Measurements from ENCODE around the gene PHLDA3. TPM values are rescaled to one million over a fixed set of nuclear protein-coding genes. Genes with fewer than 3 reads are reported as not detected.
A peak's percentile ranks its signal among the peaks of the same experiment; 100 is the strongest.

PHLDA3 gene
- polyA plus RNA-seq: 0.64 TPM

DNA sequence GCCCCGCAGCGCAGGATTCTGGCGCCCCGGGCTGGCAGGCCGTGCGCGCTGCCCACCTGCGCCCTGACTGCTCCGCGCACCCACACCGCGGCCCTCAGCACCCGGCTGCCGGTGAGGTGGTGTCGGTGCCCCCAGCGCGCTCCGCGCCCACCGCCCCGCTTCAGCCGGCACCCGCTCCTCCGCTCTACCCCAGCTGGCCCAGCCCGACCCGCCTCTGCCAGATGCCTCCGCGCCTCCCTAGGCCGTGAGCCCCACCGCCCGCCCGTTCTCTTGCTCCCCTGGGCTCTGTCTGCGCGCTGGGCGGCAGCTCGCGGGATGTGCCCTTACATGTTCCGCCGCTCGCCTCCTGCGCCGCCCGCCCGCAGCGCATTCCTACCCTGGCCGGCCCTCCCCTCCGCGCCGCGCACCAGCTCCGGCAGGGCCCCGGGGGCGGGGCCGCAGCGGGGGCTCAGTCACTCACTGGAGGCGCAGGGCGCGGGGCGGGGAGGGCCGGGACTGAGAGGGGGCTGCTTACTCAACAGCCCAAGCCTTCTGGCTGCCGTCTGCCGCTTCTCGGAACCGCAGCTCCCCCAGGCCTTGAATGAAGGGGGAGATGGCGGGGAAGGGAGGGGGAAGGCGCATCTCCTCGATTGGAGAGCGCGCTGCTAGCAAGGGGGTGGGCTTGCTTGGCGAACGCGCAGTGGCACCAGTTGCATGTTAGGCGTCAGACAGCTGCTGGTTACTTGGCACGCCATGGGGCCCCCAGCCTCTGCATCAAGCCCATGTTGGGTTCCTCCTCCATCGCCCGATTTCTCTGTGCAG is at the start of gene PHLDA3:
PHLDA3 (minus strand) TSS at position 345 of the 801 bp plus-strand sequence. CDS start 402 bp downstream, outside the sequence.
- H3K27ac Mint-ChIP-seq: peak within 1 kb of the TSS in 1 of 3 donors; percentile 46
- H3K4me3 Mint-ChIP-seq: peak within 1 kb of the TSS; percentile 53 to 86 (median 65)
- peaks cover 2 to 8% (median 6%) of the 10 kb centered on the region in 3 donors for H3K4me1 Mint-ChIP-seq
- H3K27me3 Mint-ChIP-seq: peaks cover 43% of the 10 kb centered on the region
- H3K36me3 Mint-ChIP-seq: no peaks in the 10 kb centered on the region
- H3K9me3 Mint-ChIP-seq: no peaks in the 10 kb centered on the region

DNA sequence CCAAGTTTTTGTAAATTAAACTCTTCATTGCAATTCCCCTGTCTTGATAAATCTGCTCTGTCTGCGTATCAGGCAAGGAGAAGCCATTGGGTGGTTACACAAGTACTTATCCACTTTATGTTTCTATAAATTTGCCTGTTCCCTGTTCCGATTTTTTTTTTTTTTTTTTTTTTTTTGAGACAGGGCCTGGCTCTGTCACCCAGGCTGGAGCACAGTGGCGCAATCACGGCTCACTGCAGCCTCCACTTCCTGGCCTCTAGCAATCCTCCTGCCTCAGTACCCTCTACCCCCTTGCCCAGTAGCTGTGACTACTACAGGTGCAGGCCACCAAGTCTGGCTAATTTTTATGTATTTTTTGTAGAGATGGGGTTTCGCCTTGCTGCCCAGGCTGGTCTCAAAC is 49.1 kb upstream of the PHLDA3 start:
- Mint-ChIP-seq H3K9me3 (peaks cover 0 to 3% (median 0%) of the 10 kb centered on the region in 3 donors), H3K27me3 (no peaks in the 10 kb centered on the region), H3K4me1 (peaks cover 0 to 1% (median under 1%) of the 10 kb centered on the region in 3 donors), H3K4me3 (no peak overlapping the region), H3K27ac (no peak overlapping the region), H3K36me3 (peaks cover 9% of the 10 kb centered on the region)

DNA sequence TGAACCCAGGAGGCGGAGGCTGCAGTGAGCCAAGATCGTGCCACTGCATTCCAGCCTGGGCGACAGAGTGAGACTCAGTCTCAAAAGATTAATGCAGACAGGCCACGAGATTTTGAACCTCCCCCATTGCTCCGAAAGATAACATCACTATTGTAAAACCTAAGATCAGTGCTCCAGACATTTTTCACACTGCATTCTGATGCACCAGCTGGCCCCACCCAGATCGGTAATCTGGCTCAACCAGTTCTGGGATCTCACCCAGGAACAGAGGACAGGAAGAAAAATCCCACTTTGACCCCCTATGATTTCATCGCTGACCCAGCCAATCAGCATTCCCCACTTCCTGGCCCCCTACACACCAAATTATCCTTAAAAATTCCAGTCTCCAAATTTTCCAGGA is 48.6 kb upstream of the PHLDA3 start:
- H3K36me3 Mint-ChIP-seq: peaks cover 9% of the 10 kb centered on the region
- H3K4me3 Mint-ChIP-seq: no peak overlapping the region
- H3K4me1 Mint-ChIP-seq: peaks cover 2 to 5% (median 4%) of the 10 kb centered on the region in 3 donors
- no peaks in the 10 kb centered on the region for H3K27me3 Mint-ChIP-seq
- H3K27ac Mint-ChIP-seq: no peak overlapping the region
- H3K9me3 Mint-ChIP-seq: peaks cover 0 to 3% (median 0%) of the 10 kb centered on the region in 3 donors

DNA sequence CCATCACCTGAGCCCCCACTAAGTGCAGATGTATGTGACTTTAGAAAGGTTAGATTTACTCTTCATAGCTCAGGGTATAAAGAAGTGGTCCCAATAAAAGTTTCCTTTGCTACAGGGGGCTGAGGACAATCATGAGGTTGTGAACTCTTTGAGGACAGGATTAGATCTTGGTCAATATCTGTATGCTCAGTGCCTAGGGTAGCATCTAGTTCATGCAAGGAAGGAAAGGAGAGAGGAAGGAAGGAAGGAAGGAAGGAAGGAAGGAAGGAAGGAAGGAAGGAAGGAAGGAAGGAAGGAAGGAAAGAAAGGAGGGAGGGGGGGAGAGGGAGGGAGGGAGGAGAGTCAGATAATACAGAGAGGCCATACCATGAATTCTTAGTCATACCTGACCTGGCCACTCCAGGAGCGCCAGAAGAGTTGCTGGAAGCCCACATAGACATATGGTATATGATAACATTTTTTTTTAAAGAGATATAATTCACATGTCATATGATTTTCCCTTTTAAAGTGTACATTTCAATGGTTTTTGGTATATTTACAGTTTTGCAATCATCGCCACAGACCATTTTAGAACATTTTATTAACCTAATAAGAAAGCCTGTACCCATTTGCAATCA is 47.6 kb upstream of the PHLDA3 start:
- Mint-ChIP-seq H3K4me1 (peaks cover 7 to 10% (median 8%) of the 10 kb centered on the region in 3 donors), H3K36me3 (peaks cover 7% of the 10 kb centered on the region), H3K4me3 (no peak overlapping the region), H3K27ac (no peak overlapping the region), H3K27me3 (no peaks in the 10 kb centered on the region), H3K9me3 (no peaks in the 10 kb centered on the region)

DNA sequence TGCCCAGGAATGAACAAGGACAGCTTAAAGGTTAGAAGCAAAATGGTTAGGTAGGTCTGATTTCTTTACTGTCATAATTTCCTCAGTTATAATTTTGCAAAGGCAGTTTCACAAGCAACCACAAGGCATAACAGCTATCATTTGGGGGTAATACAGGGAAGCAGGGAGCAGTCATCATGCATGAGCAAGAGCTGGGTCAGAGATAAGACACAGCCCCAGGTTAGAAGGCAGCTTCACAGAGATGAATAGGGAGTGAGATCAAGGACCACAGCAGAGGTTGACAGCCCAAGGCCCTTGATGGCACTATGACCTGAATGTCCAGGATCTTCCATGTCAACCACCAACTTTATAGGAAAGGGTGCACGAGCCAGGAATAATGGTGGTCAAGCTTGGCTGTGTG is 46.9 kb upstream of the PHLDA3 start:
- Mint-ChIP-seq H3K9me3 (no peaks in the 10 kb centered on the region), H3K4me1 (peaks cover 7 to 13% (median 12%) of the 10 kb centered on the region in 3 donors), H3K36me3 (peaks cover 7% of the 10 kb centered on the region), H3K27me3 (no peaks in the 10 kb centered on the region), H3K4me3 (no peak overlapping the region), H3K27ac (no peak overlapping the region)

DNA sequence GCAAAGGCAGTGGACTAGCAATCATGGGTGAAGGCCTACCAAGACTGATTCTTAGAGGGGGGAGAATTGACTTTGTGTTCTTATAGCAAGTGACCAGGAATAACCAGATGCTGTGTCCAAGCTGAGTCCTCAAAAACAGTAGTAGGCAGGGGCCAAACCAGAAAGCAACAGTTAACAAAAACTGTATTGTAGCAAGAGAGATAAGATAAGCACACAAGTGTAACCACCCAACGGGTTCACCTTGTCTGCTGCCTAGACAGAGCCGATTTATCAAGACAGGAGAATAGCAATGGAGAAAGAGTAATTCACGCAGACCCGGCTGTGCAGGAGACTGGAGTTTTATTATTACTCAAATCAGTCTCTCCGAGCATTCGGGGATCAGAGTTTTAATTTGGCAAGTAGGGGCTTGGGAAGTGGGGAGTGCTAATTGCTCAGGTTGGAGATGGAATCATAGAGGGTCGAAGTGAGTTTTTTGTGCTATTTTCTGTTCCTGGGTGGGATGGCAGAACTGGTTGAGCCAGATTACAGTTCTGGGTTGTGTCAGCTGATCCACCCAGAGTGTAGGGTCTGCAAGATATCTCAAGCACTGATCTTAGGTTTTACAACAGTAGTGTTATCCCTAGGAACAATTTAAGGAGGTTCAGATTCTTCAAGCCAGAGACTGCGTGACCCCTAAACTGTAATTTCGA is 46.2 kb upstream of the PHLDA3 start:
- Mint-ChIP-seq H3K36me3 (peaks cover 3% of the 10 kb centered on the region), H3K4me3 (no peak overlapping the region), H3K4me1 (peaks cover 7 to 15% (median 13%) of the 10 kb centered on the region in 3 donors), H3K9me3 (no peaks in the 10 kb centered on the region), H3K27ac (peak overlapping the region in 1 of 3 donors; percentile 23), H3K27me3 (no peaks in the 10 kb centered on the region)

DNA sequence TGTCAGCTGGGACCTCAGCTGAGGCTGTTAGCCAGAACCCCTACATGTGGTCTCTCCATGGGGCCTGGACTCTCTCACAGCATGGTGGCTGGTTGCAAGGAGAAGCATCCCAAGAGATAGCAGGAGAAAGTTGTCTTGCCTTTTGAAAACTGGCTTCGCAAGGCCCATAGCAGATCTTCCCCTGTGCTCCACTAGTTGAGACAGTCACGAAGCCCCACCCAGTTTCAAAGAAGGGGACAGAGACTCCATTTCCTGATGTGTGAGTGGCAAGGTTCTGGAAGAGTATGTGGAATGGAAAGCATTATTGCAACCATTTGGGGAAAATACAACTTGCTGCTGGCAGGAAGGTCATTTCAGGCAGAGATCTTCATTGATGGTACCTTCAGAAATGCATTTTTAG is 45.5 kb upstream of the PHLDA3 start:
- H3K4me3 Mint-ChIP-seq: no peak overlapping the region
- H3K27me3 Mint-ChIP-seq: no peaks in the 10 kb centered on the region
- peaks cover 7 to 16% (median 13%) of the 10 kb centered on the region in 3 donors for H3K4me1 Mint-ChIP-seq
- H3K36me3 Mint-ChIP-seq: peaks cover 3% of the 10 kb centered on the region
- peak overlapping the region in 1 of 3 donors; percentile 23 for H3K27ac Mint-ChIP-seq
- no peaks in the 10 kb centered on the region for H3K9me3 Mint-ChIP-seq

DNA sequence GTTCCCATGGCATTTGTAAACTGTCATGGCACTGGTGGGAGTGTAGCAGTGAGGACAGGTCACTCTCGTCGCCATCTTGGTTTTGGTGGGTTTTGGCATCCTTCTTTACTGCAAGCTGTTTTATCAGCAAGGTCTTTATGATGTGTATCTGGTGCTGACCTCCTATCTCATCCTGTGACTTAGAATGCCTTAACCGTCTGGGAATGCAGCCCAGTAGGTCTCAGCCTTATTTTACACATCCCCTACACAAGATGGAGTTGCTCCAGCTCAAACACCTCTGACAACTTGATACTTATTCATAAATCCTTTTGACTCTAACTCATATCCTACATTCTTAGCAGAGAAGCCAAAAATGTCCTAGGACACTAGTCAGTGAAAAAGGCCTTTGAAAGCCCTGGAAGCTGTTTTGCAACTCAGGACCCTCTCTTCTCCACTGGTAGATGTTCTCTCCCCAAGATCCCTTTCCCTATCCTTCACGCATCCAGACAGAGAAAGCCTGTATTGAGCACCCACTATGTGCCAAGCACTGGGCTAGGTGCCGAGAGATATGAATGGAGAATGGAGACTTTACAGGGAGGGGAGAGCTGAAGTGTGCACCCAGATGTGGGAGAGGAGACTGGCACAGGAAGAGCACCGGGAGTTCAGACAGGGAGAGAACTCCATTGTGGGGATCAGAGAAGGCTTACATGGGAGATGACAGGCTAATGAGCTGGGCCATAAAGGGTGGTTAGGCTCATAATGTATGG is 44.7 kb upstream of the PHLDA3 start:
- Mint-ChIP-seq H3K27ac (no peak overlapping the region), H3K27me3 (no peaks in the 10 kb centered on the region), H3K36me3 (peaks cover 3% of the 10 kb centered on the region), H3K4me1 (peaks cover 9 to 21% (median 13%) of the 10 kb centered on the region in 3 donors), H3K4me3 (peak overlapping the region in 1 of 4 donors; percentile 34), H3K9me3 (no peaks in the 10 kb centered on the region)

DNA sequence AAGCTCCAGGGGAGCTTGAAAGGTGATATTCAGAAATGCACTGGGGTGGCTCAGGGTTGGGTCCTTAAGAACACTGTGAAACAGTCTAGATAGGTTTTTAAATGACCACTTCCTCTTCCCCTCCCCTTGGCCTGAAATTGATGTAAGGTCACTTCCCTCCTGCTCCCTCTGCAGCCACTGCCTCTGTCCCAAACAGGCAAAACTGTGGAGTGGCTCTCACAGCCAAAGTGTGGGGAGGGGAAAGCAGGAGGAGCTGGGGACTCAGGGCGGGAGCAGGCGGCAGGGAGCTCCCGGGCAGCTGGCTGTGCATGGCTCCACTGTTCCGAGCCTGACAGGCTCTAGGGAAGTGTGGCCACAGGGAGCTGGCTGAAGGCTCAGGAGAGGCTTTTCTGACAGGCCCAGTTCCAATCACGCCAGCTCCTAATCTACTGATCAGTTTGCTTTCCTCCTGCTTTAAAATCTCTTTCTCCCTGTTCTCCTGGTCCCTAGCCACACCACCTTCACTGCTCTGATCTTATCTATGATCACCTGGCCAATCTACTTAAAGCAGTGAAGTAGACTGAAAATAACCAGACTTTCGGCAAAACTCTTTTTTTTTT is 43.1 kb upstream of the PHLDA3 start:
- Mint-ChIP-seq H3K27ac (peak overlapping the region in 2 of 3 donors; percentile 9), H3K9me3 (no peaks in the 10 kb centered on the region), H3K36me3 (no peaks in the 10 kb centered on the region), H3K4me3 (peak overlapping the region in 1 of 4 donors; percentile 74), H3K4me1 (peaks cover 12 to 26% (median 13%) of the 10 kb centered on the region in 3 donors), H3K27me3 (no peaks in the 10 kb centered on the region)

DNA sequence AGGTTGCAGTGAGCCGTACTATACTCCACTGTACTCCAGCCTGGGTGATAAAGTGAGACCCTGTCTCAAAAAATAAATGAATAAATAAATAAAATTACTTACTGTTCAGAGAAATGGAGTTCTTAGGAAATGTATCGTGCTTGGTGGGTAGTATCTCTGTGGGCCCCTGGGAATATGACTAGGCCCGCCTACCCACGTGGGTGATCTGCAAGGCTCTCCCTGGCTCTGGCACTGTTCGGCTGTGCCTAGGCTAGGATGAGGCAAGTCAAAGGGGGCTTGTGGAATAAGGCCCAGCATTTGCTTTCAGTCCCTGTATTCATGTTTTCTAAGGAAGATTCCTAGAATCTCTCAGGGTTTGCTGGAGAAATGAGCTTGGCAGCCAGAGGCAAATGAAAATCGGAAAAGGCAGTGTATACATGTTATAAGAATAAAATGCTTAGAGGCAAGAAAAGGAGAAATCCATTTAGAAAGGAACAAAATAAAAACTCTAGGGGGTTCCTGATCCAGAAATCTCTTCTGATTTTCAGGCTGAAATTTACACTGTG is 42.5 kb upstream of the PHLDA3 start:
- peak overlapping the region in 1 of 4 donors; percentile 49 for H3K4me3 Mint-ChIP-seq
- H3K27me3 Mint-ChIP-seq: no peaks in the 10 kb centered on the region
- H3K9me3 Mint-ChIP-seq: no peaks in the 10 kb centered on the region
- peak overlapping the region in 1 of 3 donors; percentile 9 for H3K27ac Mint-ChIP-seq
- H3K36me3 Mint-ChIP-seq: no peaks in the 10 kb centered on the region
- peaks cover 13 to 27% (median 14%) of the 10 kb centered on the region in 3 donors for H3K4me1 Mint-ChIP-seq

DNA sequence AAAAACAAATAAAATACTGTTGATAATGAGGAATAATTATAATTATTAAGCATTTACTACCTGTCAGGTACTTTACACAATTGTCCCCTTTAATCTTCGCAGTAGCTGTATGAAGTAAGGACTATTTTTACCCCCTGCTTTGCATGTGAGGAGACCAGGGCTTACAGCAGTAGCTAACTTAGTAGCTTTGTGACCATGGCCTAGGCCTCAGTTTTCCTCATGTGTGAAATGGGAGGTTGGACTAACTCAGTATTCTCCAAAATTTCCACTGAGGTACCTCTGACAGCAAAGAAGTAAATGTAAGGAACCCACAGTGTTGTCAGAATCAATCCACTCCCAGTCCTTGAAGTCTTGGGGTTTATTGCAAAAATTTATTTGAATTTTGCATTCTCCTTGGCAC is 41.7 kb upstream of the PHLDA3 start:
- Mint-ChIP-seq H3K27me3 (no peaks in the 10 kb centered on the region), H3K9me3 (no peaks in the 10 kb centered on the region), H3K4me1 (peaks cover 17 to 35% (median 21%) of the 10 kb centered on the region in 3 donors), H3K4me3 (peak overlapping the region in 2 of 4 donors; percentile 21 to 74), H3K27ac (no peak overlapping the region), H3K36me3 (no peaks in the 10 kb centered on the region)

DNA sequence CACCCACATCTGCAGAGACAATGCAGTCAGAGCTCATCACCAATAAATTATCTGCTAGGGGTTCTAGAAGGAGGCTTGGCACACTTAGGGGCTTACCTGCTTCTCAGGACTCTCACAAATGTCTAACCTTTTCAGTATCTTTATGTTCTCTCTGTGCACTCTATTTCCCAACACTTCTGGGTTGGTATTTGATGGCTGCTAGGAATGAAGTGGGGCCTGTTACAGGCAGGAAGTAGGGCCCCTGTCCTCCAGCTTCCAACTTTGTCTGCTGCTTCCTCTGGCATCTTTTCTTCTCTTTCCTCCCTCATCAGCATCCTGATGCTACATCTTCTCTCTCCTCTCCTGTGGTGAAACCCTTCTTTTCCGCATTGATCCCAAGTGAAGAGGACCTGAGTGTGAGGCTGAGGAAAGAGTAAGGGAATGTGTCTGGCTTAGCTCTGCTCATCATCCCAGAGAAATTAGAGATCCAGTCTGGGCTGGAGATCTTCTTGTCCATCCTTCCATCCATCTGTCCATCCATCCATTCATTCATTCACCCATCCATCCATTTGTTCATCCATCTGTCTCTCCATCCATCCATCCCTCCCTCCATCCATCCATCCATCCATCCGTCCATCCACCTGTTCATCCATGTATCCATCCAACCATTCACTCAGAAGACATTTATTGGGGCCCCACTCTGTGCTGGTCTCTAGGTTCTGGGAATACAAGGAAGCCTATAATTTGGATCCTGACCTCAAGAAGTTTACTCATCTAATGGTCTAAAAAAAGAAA is 40.8 kb upstream of the PHLDA3 start:
- H3K4me1 Mint-ChIP-seq: peaks cover 19 to 41% (median 28%) of the 10 kb centered on the region in 3 donors
- no peaks in the 10 kb centered on the region for H3K36me3 Mint-ChIP-seq
- peak overlapping the region in 3 of 4 donors; percentile 10 to 76 (median 38) for H3K4me3 Mint-ChIP-seq
- no peaks in the 10 kb centered on the region for H3K9me3 Mint-ChIP-seq
- H3K27ac Mint-ChIP-seq: peak overlapping the region in 1 of 3 donors; percentile 63
- H3K27me3 Mint-ChIP-seq: no peaks in the 10 kb centered on the region

DNA sequence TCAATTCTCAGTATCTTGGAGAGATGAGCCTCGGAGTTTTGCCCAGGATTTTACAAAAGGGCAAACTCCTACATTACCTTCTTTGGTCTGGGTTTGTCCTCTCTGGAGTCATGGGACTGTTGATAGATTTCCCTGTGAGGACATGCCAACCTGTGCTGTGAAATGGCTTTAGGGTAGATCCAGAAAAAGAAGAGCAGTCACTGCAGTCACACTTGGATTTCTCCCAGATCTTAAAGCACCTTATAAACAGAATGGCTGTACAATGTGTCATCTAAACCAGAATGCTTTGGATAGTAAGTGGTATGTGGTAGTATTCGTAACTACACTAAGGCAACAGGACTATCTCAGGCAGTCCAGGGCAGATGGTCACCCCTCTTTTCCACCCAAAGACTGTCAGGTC is 39.8 kb upstream of the PHLDA3 start:
- peaks cover 20 to 42% (median 28%) of the 10 kb centered on the region in 3 donors for H3K4me1 Mint-ChIP-seq
- H3K9me3 Mint-ChIP-seq: no peaks in the 10 kb centered on the region
- H3K4me3 Mint-ChIP-seq: peak overlapping the region in 1 of 4 donors; percentile 12
- no peaks in the 10 kb centered on the region for H3K27me3 Mint-ChIP-seq
- no peak overlapping the region for H3K27ac Mint-ChIP-seq
- no peaks in the 10 kb centered on the region for H3K36me3 Mint-ChIP-seq
